LNCaP clone FGC (cell line): Measurements from ENCODE around the gene IL4.

Source experiments
- DNase-seq: peaks from one replicate; pipeline ENCODE4 v3.0.0-alpha.2; 2011; ENCODE audit warnings: low read depth
- H3K4me3 ChIP-seq: 2 replicates; pipeline ENCODE4 v1.5.1; 2011; ENCODE audit warnings: mild to moderate bottlenecking, low read depth, low read length, control low read depth
- TF ChIP-seq, protein P1 (sequence below): IDR thresholded peaks from 2 replicates; pipeline ENCODE4 v1.5.1; 2012; ENCODE audit warnings: mild to moderate bottlenecking; ENCODE audit not compliant: control insufficient read depth, insufficient read depth; ENCODE audit errors: extremely low read depth

The IL4 gene

DNA sequence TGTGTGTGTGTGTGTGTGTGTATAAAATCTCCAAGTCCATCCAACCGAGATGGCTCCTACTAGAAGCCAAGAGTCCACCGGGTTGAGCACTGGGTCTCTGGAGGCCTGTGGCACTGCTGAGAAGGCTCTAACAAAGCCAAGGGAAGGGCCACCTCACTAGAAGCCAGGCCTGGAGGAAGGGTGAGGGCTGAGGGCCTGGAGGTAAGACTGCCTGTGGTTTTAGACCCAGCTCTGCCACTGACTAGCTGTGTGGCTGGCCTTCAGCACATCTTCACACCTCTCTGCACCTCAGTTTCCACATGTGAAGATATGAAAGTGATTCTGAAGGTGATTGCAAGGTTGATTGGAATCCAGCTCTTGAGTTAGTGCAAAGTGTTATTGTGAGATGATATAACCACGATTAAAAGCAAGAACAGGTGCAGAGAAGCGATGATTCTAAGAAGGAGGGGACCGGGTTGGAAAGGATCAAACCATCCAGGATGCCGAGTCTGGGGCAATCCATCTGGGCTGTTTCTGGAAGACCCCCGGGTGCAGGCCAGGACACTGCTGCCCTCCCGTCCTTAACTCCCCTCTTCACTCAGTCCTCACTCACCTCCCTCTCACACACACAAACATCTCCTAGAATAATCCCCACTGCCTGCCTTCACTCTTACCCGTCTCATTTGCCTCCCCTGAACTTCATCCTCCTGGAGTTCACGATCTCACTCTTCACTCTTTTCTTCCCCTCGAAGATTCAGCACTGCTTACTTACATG, 2.3 kb downstream of the IL4 start:
- DNase-seq: no peak
- no peak overlapping the region for H3K4me3 ChIP-seq
- TF ChIP-seq, protein P1, sequence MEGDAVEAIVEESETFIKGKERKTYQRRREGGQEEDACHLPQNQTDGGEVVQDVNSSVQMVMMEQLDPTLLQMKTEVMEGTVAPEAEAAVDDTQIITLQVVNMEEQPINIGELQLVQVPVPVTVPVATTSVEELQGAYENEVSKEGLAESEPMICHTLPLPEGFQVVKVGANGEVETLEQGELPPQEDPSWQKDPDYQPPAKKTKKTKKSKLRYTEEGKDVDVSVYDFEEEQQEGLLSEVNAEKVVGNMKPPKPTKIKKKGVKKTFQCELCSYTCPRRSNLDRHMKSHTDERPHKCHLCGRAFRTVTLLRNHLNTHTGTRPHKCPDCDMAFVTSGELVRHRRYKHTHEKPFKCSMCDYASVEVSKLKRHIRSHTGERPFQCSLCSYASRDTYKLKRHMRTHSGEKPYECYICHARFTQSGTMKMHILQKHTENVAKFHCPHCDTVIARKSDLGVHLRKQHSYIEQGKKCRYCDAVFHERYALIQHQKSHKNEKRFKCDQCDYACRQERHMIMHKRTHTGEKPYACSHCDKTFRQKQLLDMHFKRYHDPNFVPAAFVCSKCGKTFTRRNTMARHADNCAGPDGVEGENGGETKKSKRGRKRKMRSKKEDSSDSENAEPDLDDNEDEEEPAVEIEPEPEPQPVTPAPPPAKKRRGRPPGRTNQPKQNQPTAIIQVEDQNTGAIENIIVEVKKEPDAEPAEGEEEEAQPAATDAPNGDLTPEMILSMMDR: no peak

- TF ChIP-seq, protein P1: no peak
- no peak overlapping the region for H3K4me3 ChIP-seq
- DNase-seq: no peak
Observed at GRCh38 chr5:132677191-132677590, 3.4 kb downstream of the IL4 start.

GRCh38 chr5:132677682-132678400, 4.1 kb downstream of the IL4 start:
- no peak for DNase-seq
- TF ChIP-seq, protein P1: no peak
- no peak overlapping the region for H3K4me3 ChIP-seq

- DNase-seq: no peak
- TF ChIP-seq, protein P1: no peak
- no peak overlapping the region for H3K4me3 ChIP-seq
Observed at GRCh38 chr5:132678735-132679134, 4.9 kb downstream of the IL4 start.

DNA sequence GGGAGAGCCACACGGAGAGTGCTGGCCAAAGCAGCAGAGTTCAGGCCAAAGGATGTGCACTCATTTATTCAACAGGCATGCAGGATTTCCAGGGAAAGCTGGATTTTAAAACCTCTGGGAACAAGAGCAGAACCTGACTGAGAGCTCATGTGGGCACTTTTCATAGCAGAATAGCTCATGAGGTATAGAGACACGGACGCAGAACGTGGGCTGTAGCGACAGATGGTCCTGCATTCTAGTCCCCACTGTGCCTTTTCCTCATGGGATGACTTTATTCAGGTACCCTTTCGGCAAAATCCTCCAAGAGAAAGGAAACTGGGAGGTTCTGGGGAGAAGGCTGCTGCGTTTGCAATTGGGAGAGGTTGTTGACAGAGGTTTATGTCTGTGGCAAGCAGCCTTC, 5.4 kb downstream of the IL4 start:
- TF ChIP-seq, protein P1: no peak
- DNase-seq: no peak
- H3K4me3 ChIP-seq: no peak overlapping the region

DNA sequence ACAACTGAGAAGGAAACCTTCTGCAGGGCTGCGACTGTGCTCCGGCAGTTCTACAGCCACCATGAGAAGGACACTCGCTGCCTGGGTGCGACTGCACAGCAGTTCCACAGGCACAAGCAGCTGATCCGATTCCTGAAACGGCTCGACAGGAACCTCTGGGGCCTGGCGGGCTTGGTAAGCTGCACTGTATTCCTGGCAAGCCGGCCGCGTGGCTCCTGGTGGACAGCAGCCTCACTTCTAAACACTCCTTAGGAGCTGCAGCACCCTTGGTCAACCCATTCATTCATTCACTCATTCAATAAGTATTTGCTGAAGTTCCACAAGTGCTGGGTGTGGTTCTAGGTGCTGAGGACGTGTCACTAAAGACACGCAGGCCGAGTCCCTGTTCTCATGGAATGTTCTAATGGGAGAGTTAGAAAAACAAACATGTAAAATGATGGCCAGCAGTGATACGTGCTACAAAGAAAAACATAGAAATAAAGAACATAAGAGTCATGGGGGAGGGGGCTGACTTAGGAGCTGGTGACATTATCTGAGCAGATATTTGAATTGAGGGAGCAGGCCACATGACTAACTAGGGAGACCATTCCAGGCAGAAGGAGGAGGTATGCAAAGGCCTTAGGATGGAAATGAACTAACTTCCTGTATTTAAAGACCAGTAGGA, 6.1 kb downstream of the IL4 start:
- H3K4me3 ChIP-seq: no peak overlapping the region
- TF ChIP-seq, protein P1: no peak
- DNase-seq: no peak
